Measurements from ENCODE around the gene RABEP2.
"Not testable (repeated sequence)": the region's sequence is repeated elsewhere in the genome, so short reads cannot be mapped to it uniquely, and the experiment has no call there.

Gene RABEP2

DNA sequence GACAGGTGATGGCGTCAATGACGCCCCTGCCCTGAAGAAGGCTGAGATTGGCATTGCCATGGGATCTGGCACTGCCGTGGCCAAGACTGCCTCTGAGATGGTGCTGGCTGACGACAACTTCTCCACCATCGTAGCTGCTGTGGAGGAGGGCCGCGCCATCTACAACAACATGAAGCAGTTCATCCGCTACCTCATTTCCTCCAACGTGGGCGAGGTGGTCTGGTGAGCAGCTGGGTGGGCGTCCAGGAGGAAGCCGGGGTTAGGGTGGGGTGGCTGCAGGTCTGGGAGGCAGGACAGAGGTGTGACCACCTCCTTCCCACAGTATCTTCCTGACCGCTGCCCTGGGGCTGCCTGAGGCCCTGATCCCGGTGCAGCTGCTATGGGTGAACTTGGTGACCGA, 23.2 kb downstream of the RABEP2 start:
- DNase-seq: no peak

DNA sequence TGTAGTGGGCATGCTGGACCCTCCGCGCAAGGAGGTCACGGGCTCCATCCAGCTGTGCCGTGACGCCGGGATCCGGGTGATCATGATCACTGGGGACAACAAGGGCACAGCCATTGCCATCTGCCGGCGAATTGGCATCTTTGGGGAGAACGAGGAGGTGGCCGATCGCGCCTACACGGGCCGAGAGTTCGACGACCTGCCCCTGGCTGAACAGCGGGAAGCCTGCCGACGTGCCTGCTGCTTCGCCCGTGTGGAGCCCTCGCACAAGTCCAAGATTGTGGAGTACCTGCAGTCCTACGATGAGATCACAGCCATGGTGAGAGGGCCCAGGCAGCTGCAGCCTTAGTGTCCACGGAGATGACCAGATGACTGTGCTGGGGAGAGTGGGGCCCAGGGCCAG, 24.4 kb downstream of the RABEP2 start:
- DNase-seq: no peak

GRCh38 chr16:28899882-28900590, 25.0 kb downstream of the RABEP2 start:
- no peak for DNase-seq

DNA sequence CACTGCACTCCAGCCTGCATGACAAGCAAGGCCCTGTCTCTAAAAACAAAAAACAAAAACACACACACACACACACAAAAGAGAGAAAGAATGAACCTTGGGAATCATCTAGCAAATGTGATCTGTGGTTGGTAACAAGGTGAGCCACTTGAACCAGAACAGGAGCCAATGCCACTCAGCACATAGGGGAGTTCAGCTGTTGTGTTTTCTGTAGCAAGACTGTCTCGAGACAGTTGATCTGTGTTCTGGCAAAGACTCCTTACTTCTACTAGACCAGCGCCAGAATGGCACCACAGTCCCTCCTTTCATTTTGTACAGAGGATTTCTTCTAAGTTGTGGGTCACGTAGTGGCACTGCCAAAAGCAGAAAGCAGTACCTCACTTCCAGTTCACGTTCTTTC, 26.1 kb downstream of the RABEP2 start:
- no peak for DNase-seq

DNA sequence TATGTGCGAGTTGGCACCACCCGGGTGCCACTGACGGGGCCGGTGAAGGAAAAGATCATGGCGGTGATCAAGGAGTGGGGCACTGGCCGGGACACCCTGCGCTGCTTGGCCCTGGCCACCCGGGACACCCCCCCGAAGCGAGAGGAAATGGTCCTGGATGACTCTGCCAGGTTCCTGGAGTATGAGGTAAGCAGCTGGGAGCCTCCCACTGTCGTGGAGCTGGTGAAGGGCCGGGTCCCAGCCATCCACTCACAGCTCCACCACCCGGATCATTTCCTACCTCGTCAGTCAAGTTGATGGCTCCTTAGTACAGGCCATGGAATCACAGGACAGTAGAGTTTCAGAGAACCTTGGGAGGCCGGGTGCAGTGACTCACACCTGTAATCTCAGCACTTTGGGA, 26.8 kb downstream of the RABEP2 start:
- DNase-seq: no peak

DNA sequence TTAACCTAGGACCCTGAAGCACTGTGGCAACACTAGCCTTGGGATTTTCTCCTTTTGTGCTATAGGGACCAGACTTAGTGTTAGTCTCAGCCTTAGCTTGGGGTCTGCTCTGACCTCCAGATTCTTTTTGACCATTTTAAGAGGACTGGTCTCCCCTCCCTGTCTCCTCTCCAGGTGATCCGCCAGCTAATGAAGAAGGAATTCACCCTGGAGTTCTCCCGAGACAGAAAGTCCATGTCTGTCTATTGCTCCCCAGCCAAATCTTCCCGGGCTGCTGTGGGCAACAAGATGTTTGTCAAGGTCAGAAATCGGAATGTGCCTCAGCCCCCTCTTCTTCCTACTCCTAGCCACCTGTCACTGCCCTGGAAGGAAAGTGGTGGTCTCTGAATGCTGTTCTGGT, 27.2 kb downstream of the RABEP2 start:
- no peak for DNase-seq

DNA sequence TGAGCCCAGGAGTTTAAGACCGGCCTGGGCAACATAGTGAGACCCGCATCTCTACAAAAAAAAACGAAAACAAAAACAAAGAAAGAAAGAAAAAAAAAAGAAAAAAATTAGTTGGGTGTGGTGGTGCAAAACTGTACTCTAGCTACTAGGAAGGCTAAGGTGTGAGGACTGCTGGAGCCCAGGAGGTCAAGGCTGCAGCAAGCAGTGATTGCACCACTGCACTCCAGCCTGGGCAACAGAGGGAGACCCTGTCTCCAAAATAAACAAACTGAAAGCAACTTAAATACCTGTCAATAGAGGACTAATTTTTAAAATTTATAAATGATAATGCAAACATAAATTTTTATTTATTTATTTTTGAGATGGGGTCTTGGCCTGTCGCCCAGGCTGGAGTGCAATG, 29.4 kb downstream of the RABEP2 start:
- no peak for DNase-seq

DNA sequence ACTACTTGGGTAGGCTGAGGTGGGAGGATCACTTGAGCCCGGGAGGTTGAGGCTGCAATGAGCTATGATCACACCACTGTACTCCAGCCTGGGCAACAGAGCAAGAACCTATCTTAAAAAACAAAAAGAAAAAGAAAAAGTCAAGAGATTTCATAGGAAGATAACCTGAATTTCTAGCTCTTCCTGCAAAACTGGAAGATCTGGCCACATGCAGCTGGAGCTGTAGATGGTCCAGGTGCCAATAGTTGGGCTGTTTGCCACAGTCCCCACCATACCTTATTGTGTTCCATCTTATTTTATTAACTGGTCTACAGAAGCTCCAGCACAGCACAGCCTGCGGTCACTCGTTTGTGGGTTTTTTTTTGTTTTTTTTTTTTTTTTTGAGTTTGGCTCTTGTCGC, 31.7 kb downstream of the RABEP2 start:
- DNase-seq: no peak

DNA sequence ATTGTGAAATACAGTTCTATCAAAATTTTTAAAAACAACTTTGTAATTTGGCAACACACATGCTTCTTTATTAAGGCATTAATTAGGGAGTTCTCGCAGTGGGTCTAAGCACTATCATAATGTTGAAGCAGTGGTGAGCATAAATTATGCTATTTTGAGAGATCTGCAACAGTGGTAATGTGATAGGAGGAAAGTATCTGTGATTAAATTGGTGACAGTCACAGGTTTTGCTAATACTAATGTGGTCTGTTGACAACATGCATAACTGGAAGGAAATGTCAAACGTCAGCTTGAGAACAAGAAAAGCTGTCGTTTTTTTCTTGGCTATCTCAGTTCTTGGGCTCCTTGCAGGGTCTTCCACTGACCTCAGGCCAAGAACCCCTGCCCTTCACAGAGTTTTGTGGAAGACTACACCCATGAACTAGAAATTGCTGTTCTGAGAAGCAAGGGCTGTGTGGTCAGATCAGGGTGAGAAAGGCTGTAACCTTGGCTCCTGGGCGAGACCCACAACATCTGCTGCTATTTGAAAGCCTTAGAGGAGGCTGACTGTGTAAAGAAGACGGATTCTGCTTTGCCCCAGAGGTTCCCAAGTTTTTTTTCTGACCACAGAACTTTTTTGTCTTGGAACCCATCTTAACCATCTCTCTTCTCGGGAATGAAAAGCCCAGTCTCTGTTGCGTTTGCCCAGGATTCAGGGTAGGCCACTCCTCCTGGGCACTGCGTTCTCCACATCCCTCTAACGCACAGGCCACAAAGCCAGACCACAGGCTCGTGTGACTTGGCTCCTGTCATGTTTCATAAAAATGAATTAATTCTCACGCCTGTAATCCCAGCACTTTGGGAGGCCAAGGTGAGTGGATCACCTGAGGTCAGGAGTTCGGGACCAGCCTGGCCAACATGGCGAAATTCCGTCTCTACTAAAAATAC, 32.8 kb downstream of the RABEP2 start:
- DNase-seq: no peak

- not testable (repeated sequence) for DNase-seq
Measured at GRCh38 chr16:28890355-28890754, 34.7 kb downstream of the RABEP2 start.

DNA sequence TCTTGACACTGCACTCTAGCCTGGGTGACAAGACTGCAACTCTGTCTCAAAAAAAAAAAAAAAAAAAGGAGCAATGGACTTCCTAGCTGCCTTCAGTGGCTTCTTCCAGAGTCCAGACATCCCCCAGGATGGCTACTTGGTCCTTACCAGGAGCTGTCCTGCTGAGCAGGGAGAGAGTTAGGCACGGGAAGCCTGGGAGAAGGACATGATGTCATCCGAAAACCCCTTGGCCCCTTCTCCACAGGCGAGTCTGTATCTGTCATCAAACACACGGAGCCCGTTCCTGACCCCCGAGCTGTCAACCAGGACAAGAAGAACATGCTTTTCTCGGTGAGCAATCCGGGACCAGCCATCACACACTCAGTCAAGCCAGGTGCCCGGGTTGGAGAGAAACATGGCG, 38.1 kb downstream of the RABEP2 start:
- DNase-seq: no peak

GRCh38 chr16:28884045-28884444, 41.0 kb downstream of the RABEP2 start:
- DNase-seq: no peak

- no peak for DNase-seq
Measured at GRCh38 chr16:28883221-28883996, 41.6 kb downstream of the RABEP2 start.

GRCh38 chr16:28882551-28883160, 42.4 kb downstream of the RABEP2 start:
- DNase-seq: no peak

DNA sequence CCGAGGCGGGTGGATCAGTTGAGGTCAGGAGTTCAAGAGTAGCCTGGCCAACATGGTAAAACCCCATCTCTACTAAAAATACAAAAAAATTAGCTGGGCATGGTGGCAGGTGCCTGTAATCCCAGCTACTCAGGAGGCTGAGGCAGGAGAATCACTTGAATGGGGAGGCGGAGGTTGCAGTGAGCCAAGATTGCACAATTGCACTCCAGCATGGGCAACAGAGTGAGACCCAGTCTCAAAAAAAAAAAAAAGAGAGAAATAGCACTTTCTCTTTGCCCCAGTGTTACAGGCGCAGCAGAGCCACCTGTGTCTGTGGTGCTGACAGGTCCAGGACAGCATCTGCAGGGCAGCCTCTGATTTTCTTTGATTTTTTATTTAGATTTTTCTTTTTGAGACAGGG, 43.5 kb downstream of the RABEP2 start:
- DNase-seq: not testable (repeated sequence)

DNA sequence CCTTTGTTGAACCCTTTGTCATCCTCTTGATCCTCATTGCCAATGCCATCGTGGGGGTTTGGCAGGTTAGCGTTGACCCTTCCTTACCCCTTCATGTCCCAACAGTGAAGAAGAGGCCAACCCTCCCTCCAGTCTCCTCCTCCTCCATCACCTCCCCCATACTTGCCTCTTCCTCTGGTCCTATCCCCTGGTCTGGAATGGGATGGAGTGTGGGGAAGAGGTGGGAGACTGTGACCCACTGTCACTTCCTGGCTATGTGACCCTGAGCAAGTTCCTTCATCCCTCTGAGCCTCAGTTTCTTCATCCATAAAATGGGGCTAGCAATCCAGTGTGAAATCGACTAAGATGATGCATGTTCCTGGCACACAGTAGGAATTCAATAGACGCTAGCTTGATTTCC, 44.1 kb downstream of the RABEP2 start:
- DNase-seq: no peak

DNA sequence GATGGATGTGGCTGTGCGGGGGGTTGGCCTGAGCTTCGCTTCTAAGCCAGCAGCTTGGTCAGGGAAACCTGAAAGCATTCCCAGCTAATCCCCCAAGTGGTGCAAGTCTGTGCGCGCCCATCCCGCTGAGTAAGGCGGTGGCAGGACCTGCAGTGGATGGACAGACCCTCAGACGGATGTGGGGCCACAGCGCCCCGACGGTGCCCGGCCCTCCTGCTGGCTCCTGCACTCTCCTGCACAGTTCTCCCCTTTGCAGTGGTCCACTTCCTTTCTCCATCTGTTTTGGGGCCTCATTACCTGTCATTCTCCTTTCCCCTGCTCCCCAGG, 44.5 kb downstream of the RABEP2 start:
- no peak for DNase-seq

DNA sequence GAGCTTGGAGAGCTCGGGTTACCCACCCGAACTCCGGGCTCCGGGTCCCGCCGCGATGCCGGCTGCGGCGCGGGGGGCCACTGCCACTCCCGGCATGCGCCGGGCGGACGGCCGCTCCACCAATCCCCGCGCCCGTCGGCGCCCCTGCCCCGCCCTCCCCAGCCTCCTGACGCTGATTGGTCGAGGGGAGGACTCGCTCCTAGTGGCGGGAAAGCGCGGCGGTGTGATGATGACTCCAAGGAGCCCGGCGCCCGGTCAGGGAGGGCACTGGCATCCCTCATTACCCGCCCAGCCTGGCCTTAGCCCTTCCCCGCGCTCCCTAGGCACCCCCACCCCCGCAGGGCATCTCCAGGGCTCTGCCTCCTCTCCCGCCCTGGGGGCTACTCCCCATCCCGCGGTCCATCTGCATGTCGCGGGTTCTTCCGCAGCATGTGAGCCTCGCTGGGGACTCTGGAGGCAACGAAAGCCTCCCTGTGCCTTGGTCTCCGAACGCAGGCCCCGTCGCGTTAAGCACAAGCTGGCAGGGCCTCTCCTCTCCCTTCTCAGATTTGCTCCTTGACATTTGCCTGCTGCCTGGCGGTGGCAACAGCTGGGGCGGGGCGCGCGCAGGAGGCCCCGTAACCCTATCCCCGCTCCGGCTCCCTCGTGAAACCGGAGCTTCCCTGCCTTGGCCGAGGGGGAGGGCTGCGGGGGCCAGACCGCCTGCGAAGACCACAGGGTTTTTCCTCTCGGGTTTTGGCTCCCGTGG, 45.0 kb downstream of the RABEP2 start:
- peak; percentile 92 for DNase-seq

GRCh38 chr16:28879261-28879840, 45.7 kb downstream of the RABEP2 start:
- no peak for DNase-seq

- DNase-seq: no peak
Measured at GRCh38 chr16:28878083-28878926, 46.7 kb downstream of the RABEP2 start, which contains the start of gene ATP2A1. Gene ATP2A1 (plus strand): TSS chr16:28878488. CDS start chr16:28878672, 184 bp downstream.

DNA sequence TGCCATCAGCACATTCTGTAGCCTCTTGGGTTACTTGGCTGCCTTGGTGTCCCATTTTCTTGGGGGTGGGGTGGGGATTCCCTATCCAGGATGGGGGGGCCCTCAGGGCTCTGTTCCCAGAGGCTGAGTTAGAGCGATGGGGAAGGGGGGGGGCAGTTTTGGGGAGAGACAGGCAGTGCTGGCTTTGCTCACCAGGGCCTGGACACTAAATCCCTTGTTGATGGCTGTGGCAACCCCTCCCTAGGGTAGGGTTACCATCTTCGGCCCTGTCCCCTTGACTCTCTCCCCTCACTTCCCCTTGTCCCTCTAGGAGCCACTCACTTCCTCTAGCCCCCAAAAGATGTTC, 47.4 kb downstream of the RABEP2 start:
- no peak for DNase-seq

Measured in NCI-H2171 treated with DMSO at 0.1 percent for 48 hours (cell line).